ENCODE measurements around the gene WDR41.

GRCh38 chr5:77418162-77418561, 74.0 kb downstream of the WDR41 start:
- TF ChIP-seq EZH2phosphoT487 (IDR thresholded peaks at IDR 0.05; ENCODE audit: insufficient read depth, low read depth) (no peak), EZH2 (IDR thresholded peaks at IDR 0.05; ENCODE audit: insufficient read depth, poor library complexity, severe bottlenecking) (no peak)
